NCI-H2107 treated with DMSO at 0.1 percent for 48 hours (cell line): Measurements from ENCODE around the gene SH3BP5.

Source experiments
- DNase-seq: peaks from one replicate; lab custom pipeline; 2025; ENCODE audit not compliant: unreplicated experiment; lab: John Stamatoyannopoulos, UW

The SH3BP5 gene

DNA sequence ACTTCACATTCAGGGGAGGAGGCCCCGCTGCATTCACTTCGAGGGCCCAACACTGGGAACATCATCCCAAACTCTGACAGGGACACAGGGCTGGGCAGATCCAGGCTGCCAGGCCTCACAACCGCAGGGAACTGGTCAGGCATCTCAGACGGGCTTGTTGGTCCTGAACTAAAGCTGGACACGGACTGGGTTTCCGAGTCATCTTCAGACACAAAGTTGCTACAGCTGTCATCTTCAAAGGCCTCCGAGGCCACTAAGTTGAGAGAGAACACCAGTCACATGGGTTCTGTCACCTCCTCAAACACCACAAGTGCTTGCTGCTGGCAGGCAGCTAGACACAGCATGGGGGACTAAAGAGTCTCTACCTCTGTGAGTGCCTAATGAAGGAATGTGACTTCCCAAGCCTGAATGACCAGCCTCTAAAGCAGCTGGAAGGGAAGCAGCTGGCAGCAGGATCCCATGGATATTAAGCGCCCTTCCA is 75.5 kb downstream of the SH3BP5 start:
- DNase-seq = no peak

- no peak for DNase-seq
These were observed 77.2 kb downstream of the SH3BP5 start for GRCh38 chr3:15255215-15255614.

GRCh38 chr3:15253023-15253697 is 79.2 kb downstream of the SH3BP5 start:
- DNase-seq = no peak

DNA sequence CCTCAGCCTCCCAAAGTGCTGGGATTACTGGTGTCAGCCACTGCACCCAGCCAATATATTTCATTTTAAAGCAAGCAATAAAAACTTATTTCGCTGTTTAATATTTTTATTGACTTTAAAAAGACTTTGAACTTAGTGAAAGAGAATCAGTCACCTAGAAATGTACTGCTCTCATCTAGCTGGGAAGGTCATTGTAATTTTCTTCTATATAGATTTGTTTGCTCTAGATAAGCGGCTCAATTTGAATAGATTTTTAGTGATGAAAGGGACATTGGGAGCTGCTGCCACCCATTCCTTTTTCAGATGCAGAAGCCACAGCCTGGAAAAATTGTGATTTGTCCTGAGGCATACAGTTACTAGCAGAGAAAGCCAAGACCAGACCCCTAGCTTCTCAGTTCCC is 86.2 kb downstream of the SH3BP5 start:
- no peak for DNase-seq

- no peak for DNase-seq
These were observed 88.4 kb downstream of the SH3BP5 start for GRCh38 chr3:15243822-15244482.

- DNase-seq = no peak
These were observed 91.0 kb downstream of the SH3BP5 start for GRCh38 chr3:15241341-15241740.

GRCh38 chr3:15229262-15229661 is 103.1 kb downstream of the SH3BP5 start:
- no peak for DNase-seq

DNA sequence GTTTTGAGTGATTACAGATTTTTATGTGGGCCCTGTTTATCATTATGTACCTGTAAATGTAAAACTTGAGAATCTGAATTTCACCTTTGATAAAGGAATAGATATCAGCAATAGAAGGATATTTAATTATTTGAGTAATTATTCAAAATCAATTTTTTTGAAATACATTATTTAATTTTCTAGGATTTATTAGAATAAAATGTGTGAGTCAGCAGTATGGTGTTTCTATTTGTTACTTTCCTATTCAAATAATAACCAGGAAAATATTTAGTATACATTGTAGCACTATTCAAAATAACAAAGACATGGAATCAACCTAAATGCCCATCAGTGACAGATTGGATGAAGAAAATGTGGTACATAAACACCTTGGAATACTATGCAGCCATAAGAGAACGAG is 104.2 kb downstream of the SH3BP5 start:
- DNase-seq = no peak

GRCh38 chr3:15223685-15224572 is 108.5 kb downstream of the SH3BP5 start:
- no peak for DNase-seq

DNA sequence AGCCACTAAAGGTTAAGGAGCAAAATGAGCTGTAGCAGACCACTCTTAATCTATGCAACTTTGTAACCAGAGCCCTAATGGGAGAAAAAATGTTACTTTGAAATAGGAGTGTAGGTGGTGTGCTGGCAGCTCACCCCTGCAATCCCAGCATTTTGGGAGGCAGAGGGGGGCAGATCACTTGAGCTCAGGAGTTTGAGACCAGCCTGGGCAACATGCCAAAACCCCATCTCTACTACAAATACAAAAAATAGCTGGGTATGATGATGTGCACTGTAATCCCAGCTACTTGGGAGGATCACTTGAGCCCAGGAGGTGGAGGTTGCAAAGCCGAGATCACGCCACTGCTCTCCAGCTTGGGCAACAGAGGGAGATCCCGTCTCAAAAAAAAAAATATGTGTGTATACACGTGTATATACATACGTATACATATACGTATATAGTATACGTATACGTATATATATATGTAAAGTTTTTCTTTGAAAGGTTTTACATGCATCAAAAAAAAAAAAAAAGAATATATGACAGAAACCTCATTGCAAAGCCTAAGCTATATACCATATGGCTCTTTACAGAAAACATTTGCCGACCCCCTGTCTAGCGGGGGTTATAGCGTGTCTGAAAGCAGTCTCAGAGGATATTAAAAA is 110.7 kb downstream of the SH3BP5 start:
- DNase-seq = no peak

GRCh38 chr3:15220661-15221060 is 111.7 kb downstream of the SH3BP5 start:
- DNase-seq = no peak

DNA sequence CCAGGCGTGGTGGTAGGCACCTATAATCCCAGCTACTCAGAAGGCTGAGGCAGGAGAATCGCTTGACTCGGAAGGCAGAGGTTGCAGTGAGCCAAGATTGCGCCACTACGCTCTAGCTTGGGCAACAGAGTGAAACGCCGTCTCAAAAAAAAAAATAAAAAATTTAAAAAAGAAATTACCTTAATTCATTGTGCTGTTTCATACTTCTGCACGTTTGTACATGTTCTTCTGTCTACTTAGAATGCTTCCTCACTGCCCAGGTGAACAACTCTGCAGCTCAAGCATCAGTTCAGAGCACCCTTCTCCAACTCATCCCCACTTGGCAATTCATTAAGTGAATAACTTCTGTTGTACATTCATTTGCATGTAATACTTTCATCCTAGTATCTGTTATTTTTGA is 112.3 kb downstream of the SH3BP5 start:
- DNase-seq = no peak

- DNase-seq = no peak
These were observed 113.7 kb downstream of the SH3BP5 start for GRCh38 chr3:15218689-15219088.

DNA sequence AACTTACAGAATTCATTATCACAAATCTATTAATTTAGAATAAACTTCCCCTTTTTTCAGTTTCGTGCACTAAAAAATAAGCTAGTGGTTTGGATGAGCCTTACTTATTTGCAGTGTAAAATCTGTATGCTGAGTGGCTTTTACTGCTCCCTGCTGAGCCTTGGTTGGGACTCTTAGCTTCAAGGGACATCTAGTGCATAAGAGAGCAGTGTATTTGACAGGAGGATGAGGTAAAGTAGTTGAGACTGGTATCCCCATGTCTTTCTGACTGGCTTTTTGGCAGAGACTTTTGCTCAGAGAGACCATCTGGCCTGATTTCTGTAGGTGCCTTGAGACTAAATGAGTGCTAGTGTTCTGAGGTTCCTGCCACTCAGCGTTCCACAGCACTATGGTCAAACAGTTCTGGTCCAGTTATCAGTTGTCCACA is 114.5 kb downstream of the SH3BP5 start:
- no peak for DNase-seq

GRCh38 chr3:15217011-15217671 is 115.2 kb downstream of the SH3BP5 start:
- DNase-seq = no peak

GRCh38 chr3:15216501-15216900 is 115.9 kb downstream of the SH3BP5 start:
- DNase-seq = no peak

GRCh38 chr3:15215996-15216395 is 116.4 kb downstream of the SH3BP5 start:
- no peak for DNase-seq

DNA sequence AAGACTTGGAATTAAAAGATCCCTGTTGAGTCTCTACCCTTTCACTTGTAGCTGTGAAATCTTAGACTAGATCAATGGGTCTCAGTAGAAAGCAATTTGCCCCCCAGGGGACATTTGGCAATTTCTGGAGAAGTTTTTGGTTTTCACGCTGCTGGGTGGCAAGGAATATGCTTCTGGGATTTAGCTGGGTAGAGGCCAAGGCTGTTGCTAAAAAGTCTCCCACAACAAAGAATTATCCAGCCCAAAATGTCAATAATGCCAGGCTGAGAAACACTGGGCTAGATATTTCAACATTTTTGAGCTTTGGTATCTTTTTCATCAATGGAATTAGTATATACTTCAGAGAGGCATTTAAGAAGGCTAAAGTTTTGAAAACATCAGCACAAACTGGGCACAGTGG is 117.6 kb downstream of the SH3BP5 start:
- DNase-seq = no peak

DNA sequence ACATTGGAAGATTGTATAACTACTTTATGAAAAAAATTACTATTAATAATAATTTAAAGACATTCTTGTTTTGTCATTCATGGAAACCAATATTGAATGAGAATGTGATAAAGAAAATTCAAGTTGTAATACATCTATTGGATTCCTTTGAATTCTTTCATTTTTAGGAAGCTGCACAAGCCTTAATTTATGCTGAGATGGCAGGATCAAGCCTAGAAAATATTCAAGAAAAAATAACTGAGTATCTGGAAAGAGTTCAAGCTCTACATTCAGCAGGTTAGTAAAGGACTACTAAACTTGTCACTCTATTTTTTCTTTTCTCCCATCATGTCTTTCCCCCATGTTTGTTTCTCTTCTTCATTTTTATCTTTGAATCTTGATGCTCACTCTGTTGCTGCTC is 120.4 kb downstream of the SH3BP5 start:
- no peak for DNase-seq

DNA sequence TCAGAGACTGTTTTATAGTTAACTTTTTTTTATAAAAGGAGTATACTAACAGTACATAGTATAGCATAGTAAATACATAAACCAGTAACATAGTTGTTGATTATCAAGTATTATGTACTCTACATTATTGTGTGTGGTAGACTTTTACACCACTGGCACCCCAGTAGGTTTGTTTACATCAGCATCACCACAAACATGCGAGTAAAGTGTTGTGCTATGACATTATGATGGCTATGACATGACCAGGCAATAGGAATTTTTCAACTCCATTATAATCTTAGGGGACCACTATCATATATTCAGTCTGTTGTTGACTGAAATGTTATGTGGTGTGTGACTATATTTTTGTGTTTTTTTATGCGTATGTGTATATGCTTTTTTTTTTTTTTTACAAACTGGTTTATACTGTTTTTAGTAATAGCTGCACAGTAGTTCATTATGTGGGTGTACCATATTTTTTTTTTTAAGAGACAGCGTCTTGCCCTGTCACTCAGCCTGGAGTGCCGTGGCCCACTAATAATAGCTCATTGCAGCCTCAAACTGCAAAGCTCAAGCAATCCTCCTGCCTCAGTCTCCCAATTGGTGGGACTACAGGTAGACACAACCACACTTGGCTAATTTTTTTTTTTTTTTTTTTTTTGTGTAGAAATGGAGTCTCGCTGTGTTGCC is 124.4 kb downstream of the SH3BP5 start:
- no peak for DNase-seq
